Measurements from ENCODE around the gene USP34.
A peak's percentile ranks its signal among the peaks of the same experiment; 100 is the strongest.
"Not testable (repeated sequence)": the region's sequence is repeated elsewhere in the genome, so short reads cannot be mapped to it uniquely, and the experiment has no call there.

The USP34 gene

DNA sequence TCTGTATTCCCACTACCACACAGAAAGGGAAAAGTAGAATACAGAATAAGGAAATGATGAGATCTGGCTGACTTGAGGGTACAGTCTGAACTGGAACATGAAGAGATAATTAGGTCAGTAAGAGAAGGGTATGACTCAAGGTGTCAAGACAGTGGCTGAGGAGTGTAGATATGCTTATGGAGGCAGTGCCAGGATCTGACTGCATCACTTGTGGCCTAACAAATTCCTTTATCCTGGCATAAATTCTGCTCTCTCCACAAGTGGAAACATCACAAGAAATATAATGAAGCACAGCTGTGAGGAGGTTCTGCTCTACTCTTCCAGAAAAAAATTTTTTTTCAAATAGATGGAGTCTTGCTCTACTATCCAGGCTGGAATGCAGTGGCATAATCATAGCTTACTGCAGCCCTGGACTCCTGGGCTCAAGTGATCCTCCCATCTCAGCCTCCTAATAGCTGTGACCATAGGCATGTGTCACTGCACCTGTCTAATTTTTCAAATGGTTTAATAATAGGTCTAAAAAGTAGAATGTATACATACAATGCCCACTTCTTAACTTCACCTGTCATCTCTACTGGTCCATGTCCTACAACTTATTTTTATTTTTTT lies 223.6 kb downstream of the USP34 start:
- DNase-seq = peak; percentile 86

GRCh38 chr2:61244694-61245093 lies 226.2 kb downstream of the USP34 start:
- no peak for DNase-seq

DNA sequence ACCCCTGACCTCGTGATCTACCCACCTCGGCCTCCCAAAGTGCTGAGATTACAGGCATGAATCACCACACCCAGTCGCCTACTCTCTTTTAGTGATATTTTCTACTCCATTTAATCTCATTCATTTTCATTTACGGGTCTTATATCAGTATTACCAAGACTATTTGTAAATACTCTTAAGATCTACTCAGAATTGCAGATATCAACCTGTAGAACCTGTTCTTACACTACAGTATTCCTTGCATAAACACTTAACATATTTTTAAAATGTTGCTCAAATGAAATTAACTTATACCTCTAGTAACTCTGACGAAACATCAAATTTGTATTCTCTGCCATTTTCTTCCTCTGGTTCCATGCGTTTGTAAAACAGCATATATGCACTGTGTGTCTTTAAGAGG lies 229.6 kb downstream of the USP34 start:
- DNase-seq = no peak

DNA sequence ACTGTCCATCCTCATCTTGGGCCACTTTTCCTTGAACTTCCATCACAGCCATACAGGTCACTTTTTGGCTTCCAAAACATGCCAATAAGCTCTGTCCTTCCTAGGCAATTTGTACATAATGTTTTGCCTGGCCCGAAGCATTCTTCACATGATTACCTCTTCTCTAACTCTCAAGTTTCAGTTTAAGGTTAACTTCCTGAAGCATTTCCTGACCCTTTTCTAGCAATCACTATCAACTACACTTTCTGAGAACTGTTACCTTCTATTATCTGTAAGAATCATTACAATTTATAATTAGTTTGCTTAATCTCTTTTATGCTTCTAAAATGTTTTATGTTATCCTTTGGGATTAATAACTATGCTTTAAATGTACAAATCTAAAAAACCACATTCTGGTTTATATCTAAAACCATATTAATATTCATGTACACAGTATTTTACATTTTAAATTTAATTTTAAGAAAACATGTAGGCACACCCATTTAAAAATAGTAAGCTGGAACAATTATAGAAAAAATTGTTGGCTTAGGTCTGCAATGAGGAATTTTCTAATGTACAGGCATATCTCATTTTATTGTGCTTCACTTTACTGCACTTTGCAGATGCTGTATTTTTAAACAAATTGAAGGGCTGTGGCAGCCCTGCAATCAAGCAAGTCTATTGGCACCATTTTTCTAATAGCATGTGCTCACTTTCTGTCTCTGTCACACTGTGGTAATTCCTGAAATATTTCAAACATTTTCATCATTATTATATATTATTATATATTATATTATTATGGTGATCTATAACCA lies 232.5 kb downstream of the USP34 start:
- DNase-seq = no peak

DNA sequence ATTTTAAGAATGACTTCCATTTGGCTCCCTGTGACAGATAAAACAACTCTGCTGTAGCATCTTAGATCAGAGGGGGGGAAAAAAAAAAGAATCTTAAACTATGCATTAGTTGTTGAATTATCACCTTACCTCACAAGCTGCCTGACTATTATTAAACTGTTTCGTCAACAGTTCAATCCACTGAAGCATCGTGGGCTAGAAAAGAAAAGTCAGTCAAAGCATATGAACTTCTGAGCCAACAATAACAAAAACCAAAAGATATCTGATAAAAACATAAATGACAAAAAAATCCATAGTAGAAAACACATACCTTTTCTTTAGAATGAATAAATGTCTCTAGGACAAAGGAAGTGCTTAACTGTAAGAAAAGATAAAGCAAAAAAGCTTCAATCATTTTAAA lies 235.2 kb downstream of the USP34 start:
- DNase-seq = no peak

DNA sequence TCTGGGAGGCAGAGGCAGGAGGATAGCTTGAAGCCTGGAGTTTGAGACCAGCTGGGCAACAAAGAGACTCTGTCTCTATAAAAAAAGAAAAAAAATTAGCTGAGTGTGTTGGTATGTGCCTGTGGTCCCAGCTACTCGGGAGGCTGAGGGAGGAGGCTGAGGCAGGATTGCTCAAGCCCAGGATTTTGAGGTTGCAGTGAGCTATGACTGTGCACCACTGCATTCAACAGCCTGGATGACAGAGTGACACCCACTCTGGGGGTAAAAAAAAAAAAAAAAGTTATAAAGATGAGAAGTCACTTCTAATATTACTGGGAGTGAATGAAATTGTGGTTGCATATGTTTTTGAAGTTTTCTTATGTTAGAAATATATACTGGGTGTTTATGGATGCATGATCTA lies 237.3 kb downstream of the USP34 start:
- no peak for DNase-seq

GRCh38 chr2:61229936-61230335 lies 241.0 kb downstream of the USP34 start:
- DNase-seq = no peak

DNA sequence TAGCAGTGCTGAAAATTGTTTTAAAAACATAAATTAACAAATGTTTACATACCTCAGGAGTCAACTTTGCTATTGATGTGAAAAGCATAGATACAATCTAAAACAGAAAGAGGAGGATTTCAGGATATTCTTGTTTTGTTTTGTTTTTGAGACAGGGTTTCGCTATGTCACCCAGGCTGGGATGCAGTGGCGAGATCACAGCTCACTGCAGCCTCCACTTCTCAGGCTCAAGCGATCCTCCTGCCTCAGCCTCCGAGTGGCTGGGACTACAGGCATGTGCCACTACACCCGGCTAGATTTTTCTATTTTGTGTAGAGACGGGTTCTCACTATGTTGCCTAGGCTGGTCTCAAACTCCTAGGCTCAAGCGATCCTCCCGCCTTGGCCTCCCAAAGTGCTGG lies 248.3 kb downstream of the USP34 start:
- no peak for DNase-seq

DNA sequence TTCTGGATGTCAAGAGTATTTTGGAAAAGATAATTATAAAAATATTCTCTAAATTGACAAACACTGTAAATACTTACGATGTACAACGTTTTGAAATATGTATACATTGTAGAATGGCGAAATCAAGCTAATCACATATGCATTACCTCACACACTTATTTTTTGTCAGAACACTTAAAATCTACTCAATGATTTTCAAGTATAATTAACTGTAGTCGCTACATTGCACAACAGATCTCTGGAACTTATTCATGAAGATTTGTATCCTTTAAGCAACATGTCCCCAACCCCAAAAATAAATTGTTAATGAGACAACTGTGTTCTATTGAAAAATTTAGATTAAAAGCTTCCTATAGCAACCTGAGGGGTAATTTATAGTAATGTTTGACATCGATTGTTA lies 249.1 kb downstream of the USP34 start:
- DNase-seq = no peak

- DNase-seq = no peak
These were observed 250.1 kb downstream of the USP34 start for GRCh38 chr2:61220768-61221167.

DNA sequence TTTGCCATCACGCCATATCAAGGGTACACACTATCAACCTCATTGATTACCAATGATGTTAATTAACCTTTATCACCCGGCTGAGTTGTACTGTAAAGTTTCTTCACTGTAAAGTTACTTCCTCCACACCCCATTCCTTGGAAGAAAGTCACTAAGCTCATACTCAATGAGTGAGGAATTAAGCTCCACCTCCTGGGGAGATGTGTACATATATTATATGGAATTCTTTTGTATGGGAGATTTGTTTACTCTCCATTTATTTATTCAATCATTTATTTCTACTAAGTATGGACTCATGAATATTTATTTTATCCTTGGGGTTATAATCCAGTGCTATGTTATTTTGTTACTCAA lies 252.1 kb downstream of the USP34 start:
- DNase-seq = no peak

- DNase-seq = no peak
These were observed 252.6 kb downstream of the USP34 start for GRCh38 chr2:61218076-61218816.

- no peak for DNase-seq
These were observed 256.7 kb downstream of the USP34 start for GRCh38 chr2:61214171-61214570.

GRCh38 chr2:61210332-61210981 lies 260.4 kb downstream of the USP34 start:
- DNase-seq = peak; percentile 75

- DNase-seq = no peak
These were observed 265.8 kb downstream of the USP34 start for GRCh38 chr2:61205132-61205531.

- no peak for DNase-seq
These were observed 274.2 kb downstream of the USP34 start for GRCh38 chr2:61196671-61197070.

DNA sequence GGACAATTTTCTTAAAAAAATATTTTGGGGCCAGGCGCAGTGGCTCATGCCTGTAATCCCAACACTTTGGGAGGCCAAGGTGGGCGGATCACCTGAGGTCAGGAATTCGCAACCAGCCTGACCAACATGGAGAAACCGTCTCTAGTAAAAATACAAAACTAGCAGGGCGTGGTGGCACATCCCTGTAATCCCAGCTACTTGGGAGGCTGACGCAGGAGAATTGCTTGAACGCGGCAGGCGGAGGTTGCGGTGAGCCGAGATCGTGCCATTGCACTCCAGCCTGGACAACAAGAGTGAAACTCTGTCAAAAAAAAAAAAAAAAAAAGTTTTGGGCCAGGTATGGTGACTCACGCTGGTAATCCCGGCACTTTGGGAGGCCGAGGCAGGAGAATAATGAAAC lies 276.2 kb downstream of the USP34 start:
- not testable (repeated sequence) for DNase-seq

DNA sequence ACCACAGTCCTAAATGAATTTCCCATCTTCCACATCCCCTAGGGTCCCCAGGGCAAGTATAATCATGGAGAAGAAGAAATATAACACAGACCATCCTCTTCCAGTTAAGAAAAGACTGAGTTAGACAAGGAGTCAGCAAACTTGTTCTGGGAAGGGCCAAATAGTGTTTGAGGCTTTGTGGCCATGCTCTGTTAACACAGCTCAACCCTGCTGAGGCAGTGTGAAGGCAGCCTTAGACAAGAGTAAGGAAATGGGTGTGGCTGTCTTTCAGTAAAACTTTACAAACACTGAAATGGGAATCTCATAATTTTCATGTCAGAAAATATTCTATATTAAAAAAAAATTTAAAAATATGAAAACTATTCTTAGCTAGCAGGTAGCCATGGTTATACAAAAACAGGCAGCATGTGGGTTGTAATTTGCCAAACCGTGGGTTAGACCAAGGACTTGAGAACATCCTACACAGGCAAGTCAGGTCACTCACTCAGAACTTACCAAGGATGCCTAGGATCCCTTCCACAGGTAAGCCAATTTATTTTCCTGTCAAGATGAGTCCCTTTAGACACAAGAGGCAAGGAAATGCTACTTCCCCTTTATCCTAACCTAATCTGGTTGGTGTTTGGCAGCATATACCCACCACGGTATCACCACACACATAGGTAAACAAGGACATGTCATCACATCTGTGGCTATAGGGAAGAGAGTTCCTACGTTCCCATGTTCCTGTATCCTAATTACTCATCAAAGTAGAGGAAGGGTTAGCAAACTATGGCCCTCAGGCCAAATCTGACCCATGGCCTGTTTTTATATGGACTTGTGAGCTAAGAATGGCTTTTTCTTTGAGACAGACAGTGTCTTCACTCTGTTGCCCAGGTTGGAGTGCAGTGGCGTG lies 277.0 kb downstream of the USP34 start:
- DNase-seq = no peak

GRCh38 chr2:61187085-61187484 lies 283.8 kb downstream of the USP34 start:
- DNase-seq = no peak

GRCh38 chr2:61185231-61185728 lies 285.6 kb downstream of the USP34 start:
- no peak for DNase-seq

- DNase-seq = no peak
These were observed 286.6 kb downstream of the USP34 start for GRCh38 chr2:61184263-61184662.

GRCh38 chr2:61183795-61184194 lies 287.1 kb downstream of the USP34 start:
- no peak for DNase-seq

DNA sequence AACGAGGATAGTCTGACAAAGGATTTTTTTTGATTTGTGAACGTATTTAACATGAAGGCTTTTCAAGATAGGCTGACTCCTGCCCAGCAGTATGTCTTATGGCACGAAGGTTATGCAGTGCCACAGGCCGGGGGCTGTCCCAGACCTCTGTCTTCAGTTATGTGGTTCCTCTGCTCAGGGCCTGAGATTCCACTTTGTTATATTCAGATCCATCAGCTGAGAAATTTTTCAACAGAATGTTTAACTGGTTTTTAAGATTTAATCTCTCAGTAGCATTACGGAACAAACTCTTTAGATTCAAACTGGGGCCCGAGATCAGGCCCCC lies 288.9 kb downstream of the USP34 start:
- DNase-seq = no peak
